Mesenchymal stem cell (in vitro differentiated cells and primary cell): ENCODE measurements around the gene SHANK1.

Experiments
- DNase-seq: peaks from one replicate; pipeline ENCODE4 v3.0.0-alpha.2; 2013
- H2AFZ ChIP-seq: one replicate; pipeline ENCODE4 v1.6.1; 2013; ENCODE audit warnings: low read depth, mild to moderate bottlenecking, control low read depth, inconsistent platforms, low read length, moderate library complexity
- H2AK5ac ChIP-seq: 2 replicates; pipeline ENCODE4 v1.6.1; 2013; ENCODE audit warnings: low read length, moderate library complexity, mild to moderate bottlenecking, inconsistent platforms; ENCODE audit not compliant: severe bottlenecking
- H2BK120ac ChIP-seq: one replicate; pipeline ENCODE4 v1.6.1; 2013; ENCODE audit warnings: low read depth, mild to moderate bottlenecking, inconsistent platforms, low read length, moderate library complexity
- H2BK12ac ChIP-seq, 2 experiments: one replicate each; pipeline ENCODE4 v1.6.1; 2013; ENCODE audit warnings: inconsistent platforms in 2 of 2, low read length in 2 of 2, mild to moderate bottlenecking in 2 of 2, moderate library complexity in 2 of 2, control low read depth in 1 of 2
- H2BK15ac ChIP-seq: one replicate; pipeline ENCODE4 v1.6.1; 2013; ENCODE audit warnings: mild to moderate bottlenecking, low read depth, inconsistent platforms; ENCODE audit not compliant: poor library complexity, severe bottlenecking
- H2BK5ac ChIP-seq: 2 replicates; pipeline ENCODE4 v1.6.1; 2013; ENCODE audit warnings: low read depth, mild to moderate bottlenecking, low read length, control low read depth, inconsistent platforms; ENCODE audit not compliant: poor library complexity, severe bottlenecking
- H3K14ac ChIP-seq, 2 experiments: one replicate each; pipeline ENCODE4 v1.6.1; 2013; ENCODE audit warnings: inconsistent platforms in 2 of 2, low read length in 2 of 2, control low read depth in 1 of 2, mild to moderate bottlenecking in 1 of 2, moderate library complexity in 1 of 2
- H3K18ac ChIP-seq, 2 experiments: one replicate each; pipeline ENCODE4 v1.6.1; 2013; ENCODE audit warnings: inconsistent platforms in 2 of 2, low read length in 2 of 2, control low read depth in 1 of 2, low read depth in 1 of 2, mild to moderate bottlenecking in 1 of 2
- H3K23ac ChIP-seq, 2 experiments: one replicate each; pipeline ENCODE4 v1.6.1; 2013; ENCODE audit warnings: inconsistent platforms in 2 of 2, low read length in 2 of 2, mild to moderate bottlenecking in 2 of 2, moderate library complexity in 2 of 2, control low read depth in 1 of 2
- H3K27ac ChIP-seq: 2 replicates; pipeline ENCODE4 v1.5.1; 2013; ENCODE audit warnings: mild to moderate bottlenecking, moderate library complexity, low read length, control low read depth, inconsistent platforms; ENCODE audit not compliant: poor library complexity, severe bottlenecking
- H3K27me3 ChIP-seq, 2 experiments: 2 replicates each; pipeline versions ENCODE4 v1.6.1 to v1.7.0; 2013; ENCODE audit warnings: low read length in 2 of 2, mild to moderate bottlenecking in 2 of 2, moderate library complexity in 2 of 2, control low read depth in 1 of 2, inconsistent platforms in 1 of 2; ENCODE audit not compliant: control insufficient read depth in 1 of 2, insufficient read depth in 1 of 2
- H3K36me3 ChIP-seq, 2 experiments: 2 replicates each; pipeline versions ENCODE4 v1.6.1 to v1.7.0; 2013; ENCODE audit warnings: low read length in 2 of 2, control low read depth in 1 of 2, inconsistent platforms in 1 of 2, low read depth in 1 of 2, mild to moderate bottlenecking in 1 of 2; ENCODE audit not compliant: insufficient read depth in 2 of 2, control insufficient read depth in 1 of 2
- H3K4ac ChIP-seq, 2 experiments: one replicate each; pipeline ENCODE4 v1.6.1; 2013; ENCODE audit warnings: inconsistent platforms in 2 of 2, low read length in 2 of 2, mild to moderate bottlenecking in 2 of 2, moderate library complexity in 2 of 2, control low read depth in 1 of 2, low read depth in 1 of 2
- H3K4me1 ChIP-seq: 2 replicates; pipeline ENCODE4 v1.6.1; 2013; ENCODE audit warnings: low read depth, low read length, control low read depth; ENCODE audit not compliant: control insufficient read depth, insufficient read depth
- H3K4me2 ChIP-seq: 2 replicates; pipeline ENCODE4 v1.6.1; 2013; ENCODE audit warnings: low read length, mild to moderate bottlenecking, inconsistent platforms; ENCODE audit not compliant: poor library complexity, severe bottlenecking
- H3K4me3 ChIP-seq, 2 experiments: 2 replicates each; pipeline versions ENCODE4 v1.5.1 to v1.7.0; 2013; ENCODE audit warnings: low read length in 2 of 2, mild to moderate bottlenecking in 2 of 2, control low read depth in 1 of 2, low read depth in 1 of 2; ENCODE audit not compliant: insufficient read depth in 1 of 2
- H3K79me1 ChIP-seq: replicated peaks from 2 replicates; pipeline ENCODE4 v1.6.1; 2013; ENCODE audit warnings: mild to moderate bottlenecking, control low read depth, low read length, inconsistent platforms; ENCODE audit not compliant: poor library complexity, severe bottlenecking
- H3K9ac ChIP-seq: 2 replicates; pipeline ENCODE4 v1.7.0; 2013; ENCODE audit warnings: mild to moderate bottlenecking, low read length, moderate library complexity
- H3K9me3 ChIP-seq: 2 replicates; pipeline ENCODE4 v1.7.0; 2013; ENCODE audit warnings: mild to moderate bottlenecking, low read length; ENCODE audit not compliant: control insufficient read depth
- H4K8ac ChIP-seq: one replicate; pipeline ENCODE4 v1.6.1; 2013; ENCODE audit warnings: inconsistent platforms, mild to moderate bottlenecking, low read length, moderate library complexity
- H4K91ac ChIP-seq: one replicate; pipeline ENCODE4 v1.6.1; 2013; ENCODE audit warnings: mild to moderate bottlenecking, low read length, inconsistent platforms
- WGBS: methylation state at CpG from one replicate; pipeline ENCODE4 v1.1.7; 2013; ENCODE audit warnings: mixed read lengths; 5-methylcytosine and 5-hydroxymethylcytosine counted together

SHANK1 gene

GRCh38 chr19:50679177-50680125 is 40.2 kb downstream of the SHANK1 start:
- Histone ChIP-seq H4K8ac (no peak overlapping the region), H3K14ac (no peak overlapping the region), H4K91ac (no peak overlapping the region), H3K36me3 (no peaks in the 10 kb centered on the region), H2BK120ac (no peak overlapping the region), H2BK12ac (no peak overlapping the region), H3K79me1 (no peaks in the 10 kb centered on the region), H2BK15ac (no peak overlapping the region), H3K18ac (no peak overlapping the region), H2AFZ (no peak overlapping the region), H2AK5ac (no peak overlapping the region), H3K9me3 (no peaks in the 10 kb centered on the region), H3K4me1 (no peaks in the 10 kb centered on the region), H3K4ac (no peak overlapping the region), H3K9ac (no peak overlapping the region), H3K27ac (no peak overlapping the region), H2BK5ac (no peak overlapping the region), H3K23ac (no peak overlapping the region), H3K27me3 (peaks cover 0 to 22% of the 10 kb centered on the region in 2 experiments), H3K4me2 (no peak overlapping the region), H3K4me3 (no peak overlapping the region)
- peak; percentile 8 for DNase-seq
- WGBS, result 71% methylated on average over 23 of the region's 23 CpGs

GRCh38 chr19:50678323-50678722 is 41.3 kb downstream of the SHANK1 start:
- no peak overlapping the region for H3K4me3 ChIP-seq
- no peaks in the 10 kb centered on the region for H3K4me1 ChIP-seq
- H3K27me3 ChIP-seq, result peaks cover 0 to 32% of the 10 kb centered on the region in 2 experiments
- H3K18ac ChIP-seq, result no peak overlapping the region
- H4K91ac ChIP-seq, result no peak overlapping the region
- no peak overlapping the region for H2BK15ac ChIP-seq
- no peak overlapping the region for H2BK120ac ChIP-seq
- WGBS, result 52% methylated on average over 3 of the region's 3 CpGs
- H3K14ac ChIP-seq, result no peak overlapping the region
- DNase-seq, result no peak
- H2AK5ac ChIP-seq, result no peak overlapping the region
- H2BK12ac ChIP-seq, result no peak overlapping the region
- H2BK5ac ChIP-seq, result no peak overlapping the region
- H3K36me3 ChIP-seq, result no peaks in the 10 kb centered on the region
- no peak overlapping the region for H3K9ac ChIP-seq
- no peaks in the 10 kb centered on the region for H3K79me1 ChIP-seq
- H2AFZ ChIP-seq, result no peak overlapping the region
- H3K23ac ChIP-seq, result no peak overlapping the region
- H3K4me2 ChIP-seq, result no peak overlapping the region
- no peak overlapping the region for H3K4ac ChIP-seq
- no peak overlapping the region for H4K8ac ChIP-seq
- H3K9me3 ChIP-seq, result no peaks in the 10 kb centered on the region
- H3K27ac ChIP-seq, result no peak overlapping the region

GRCh38 chr19:50677636-50678035 is 42.0 kb downstream of the SHANK1 start:
- peaks cover 0 to 39% of the 10 kb centered on the region in 2 experiments for H3K27me3 ChIP-seq
- no peak overlapping the region for H3K4me2 ChIP-seq
- H3K9ac ChIP-seq, result no peak overlapping the region
- H4K8ac ChIP-seq, result no peak overlapping the region
- no peak overlapping the region for H3K18ac ChIP-seq
- no peaks in the 10 kb centered on the region for H3K79me1 ChIP-seq
- H3K9me3 ChIP-seq, result no peaks in the 10 kb centered on the region
- no peak overlapping the region for H3K4me3 ChIP-seq
- H2AFZ ChIP-seq, result no peak overlapping the region
- H3K4me1 ChIP-seq, result no peaks in the 10 kb centered on the region
- no peak overlapping the region for H2BK120ac ChIP-seq
- H3K36me3 ChIP-seq, result no peaks in the 10 kb centered on the region
- WGBS, result 41% methylated on average over 4 of the region's 5 CpGs
- no peak overlapping the region for H3K27ac ChIP-seq
- no peak for DNase-seq
- no peak overlapping the region for H3K23ac ChIP-seq
- H3K14ac ChIP-seq, result no peak overlapping the region
- H2AK5ac ChIP-seq, result no peak overlapping the region
- H2BK12ac ChIP-seq, result no peak overlapping the region
- no peak overlapping the region for H3K4ac ChIP-seq
- no peak overlapping the region for H2BK15ac ChIP-seq
- H2BK5ac ChIP-seq, result no peak overlapping the region
- H4K91ac ChIP-seq, result no peak overlapping the region

- Histone ChIP-seq H2BK5ac (no peak overlapping the region), H3K9me3 (no peaks in the 10 kb centered on the region), H3K79me1 (no peaks in the 10 kb centered on the region), H3K14ac (no peak overlapping the region), H2BK12ac (no peak overlapping the region), H3K4me2 (no peak overlapping the region), H2AK5ac (no peak overlapping the region), H2BK120ac (no peak overlapping the region), H2AFZ (no peak overlapping the region), H3K4me3 (no peak overlapping the region), H3K4me1 (no peaks in the 10 kb centered on the region), H3K23ac (no peak overlapping the region), H3K36me3 (no peaks in the 10 kb centered on the region), H4K8ac (no peak overlapping the region), H3K18ac (no peak overlapping the region), H3K27ac (no peak overlapping the region), H3K9ac (no peak overlapping the region), H2BK15ac (no peak overlapping the region), H3K27me3 (peaks cover 0 to 45% of the 10 kb centered on the region in 2 experiments), H4K91ac (no peak overlapping the region), H3K4ac (no peak overlapping the region)
- 62% methylated on average over 1 of the region's 1 CpG for WGBS
- no peak for DNase-seq
These were observed 42.9 kb downstream of the SHANK1 start for GRCh38 chr19:50676625-50677197.
